ENCODE data around the gene ERBIN.
"Not testable (repeated sequence)": the region's sequence is repeated elsewhere in the genome, so short reads cannot be mapped to it uniquely, and the experiment has no call there.

ERBIN gene, protein sequence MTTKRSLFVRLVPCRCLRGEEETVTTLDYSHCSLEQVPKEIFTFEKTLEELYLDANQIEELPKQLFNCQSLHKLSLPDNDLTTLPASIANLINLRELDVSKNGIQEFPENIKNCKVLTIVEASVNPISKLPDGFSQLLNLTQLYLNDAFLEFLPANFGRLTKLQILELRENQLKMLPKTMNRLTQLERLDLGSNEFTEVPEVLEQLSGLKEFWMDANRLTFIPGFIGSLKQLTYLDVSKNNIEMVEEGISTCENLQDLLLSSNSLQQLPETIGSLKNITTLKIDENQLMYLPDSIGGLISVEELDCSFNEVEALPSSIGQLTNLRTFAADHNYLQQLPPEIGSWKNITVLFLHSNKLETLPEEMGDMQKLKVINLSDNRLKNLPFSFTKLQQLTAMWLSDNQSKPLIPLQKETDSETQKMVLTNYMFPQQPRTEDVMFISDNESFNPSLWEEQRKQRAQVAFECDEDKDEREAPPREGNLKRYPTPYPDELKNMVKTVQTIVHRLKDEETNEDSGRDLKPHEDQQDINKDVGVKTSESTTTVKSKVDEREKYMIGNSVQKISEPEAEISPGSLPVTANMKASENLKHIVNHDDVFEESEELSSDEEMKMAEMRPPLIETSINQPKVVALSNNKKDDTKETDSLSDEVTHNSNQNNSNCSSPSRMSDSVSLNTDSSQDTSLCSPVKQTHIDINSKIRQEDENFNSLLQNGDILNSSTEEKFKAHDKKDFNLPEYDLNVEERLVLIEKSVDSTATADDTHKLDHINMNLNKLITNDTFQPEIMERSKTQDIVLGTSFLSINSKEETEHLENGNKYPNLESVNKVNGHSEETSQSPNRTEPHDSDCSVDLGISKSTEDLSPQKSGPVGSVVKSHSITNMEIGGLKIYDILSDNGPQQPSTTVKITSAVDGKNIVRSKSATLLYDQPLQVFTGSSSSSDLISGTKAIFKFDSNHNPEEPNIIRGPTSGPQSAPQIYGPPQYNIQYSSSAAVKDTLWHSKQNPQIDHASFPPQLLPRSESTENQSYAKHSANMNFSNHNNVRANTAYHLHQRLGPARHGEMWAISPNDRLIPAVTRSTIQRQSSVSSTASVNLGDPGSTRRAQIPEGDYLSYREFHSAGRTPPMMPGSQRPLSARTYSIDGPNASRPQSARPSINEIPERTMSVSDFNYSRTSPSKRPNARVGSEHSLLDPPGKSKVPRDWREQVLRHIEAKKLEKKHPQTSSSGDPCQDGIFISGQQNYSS (N-terminal part only)

DNA sequence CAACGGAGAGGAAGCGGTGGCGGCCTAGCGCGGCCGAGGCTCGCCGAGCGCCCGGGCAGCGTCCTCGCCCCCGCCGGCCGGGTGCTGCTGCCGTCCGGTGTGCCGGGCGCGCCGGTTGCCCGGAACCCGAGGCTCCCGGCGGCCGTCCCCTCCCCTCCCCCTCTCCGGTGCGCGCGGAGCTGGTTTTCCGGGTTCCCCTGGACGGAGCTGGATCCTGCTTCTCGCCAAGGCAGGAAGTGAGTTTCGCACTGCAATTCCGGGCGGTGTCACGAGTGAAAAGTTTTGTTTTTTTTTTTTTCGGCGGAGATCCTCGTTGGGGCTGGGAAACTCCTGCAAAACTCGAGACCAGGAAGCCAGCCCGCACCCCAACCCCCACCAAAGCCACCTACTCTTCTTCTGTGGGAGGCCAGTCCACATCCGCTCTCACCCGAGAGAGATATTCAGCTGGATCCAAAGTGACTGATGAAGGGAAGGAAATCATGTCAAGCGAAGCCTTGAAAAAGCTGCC, at the start of gene ERBIN:
Gene ERBIN, plus strand, starts transcription at position 300 of the 508 bp plus-strand sequence. CDS start 66,144 bp downstream, outside the sequence.
- no peak for DNase-seq

DNA sequence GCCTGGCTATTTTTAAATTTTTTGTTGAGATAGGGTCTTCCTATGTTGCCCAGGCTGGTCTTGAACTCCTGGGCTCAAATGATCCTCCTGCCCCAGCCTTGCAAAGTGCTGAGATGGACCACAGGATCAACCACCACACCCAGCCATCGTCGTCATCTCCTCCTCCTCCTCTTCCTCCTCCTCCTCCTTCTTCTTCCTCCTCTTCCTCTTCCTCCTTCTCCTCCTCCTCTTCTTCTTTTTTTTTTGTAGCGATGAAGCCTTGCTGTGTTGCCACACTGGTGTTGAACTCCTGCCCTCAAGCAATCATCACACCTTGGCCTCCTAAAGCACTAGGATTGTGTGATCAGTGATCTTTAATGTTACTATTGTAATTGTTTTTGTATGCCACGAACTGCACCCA, 49.4 kb upstream of the ERBIN start:
- DNase-seq = no peak

DNA sequence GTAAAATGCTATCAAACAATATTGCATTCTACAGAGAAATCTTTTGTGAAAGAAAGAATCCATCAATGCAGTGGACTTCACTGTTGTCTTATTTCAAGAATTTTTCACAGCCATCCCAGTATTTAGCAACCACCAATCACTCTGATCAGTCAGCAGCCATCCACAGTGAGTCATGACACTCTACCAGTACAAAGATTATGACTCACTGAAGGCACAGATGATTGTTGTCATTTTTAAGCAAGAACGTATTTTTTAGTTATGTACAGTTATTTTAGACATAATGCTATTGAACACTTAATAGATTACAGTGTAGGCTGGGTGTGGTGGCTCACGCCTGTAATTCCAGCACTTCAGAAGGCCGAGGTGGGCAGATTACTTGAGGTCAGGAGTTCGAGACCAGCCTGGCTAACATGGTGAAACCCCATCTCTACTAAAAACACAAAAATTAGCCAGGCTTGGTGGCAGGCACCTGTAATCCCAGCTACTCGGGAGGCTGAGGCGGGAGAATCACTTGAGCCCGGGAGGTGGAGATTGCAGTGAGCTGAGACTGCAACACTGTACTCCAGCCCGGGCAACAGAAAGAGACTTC, 46.6 kb upstream of the ERBIN start:
- not testable (repeated sequence) for DNase-seq

GRCh38 chr5:65880496-65881072, 45.8 kb upstream of the ERBIN start:
- DNase-seq = no peak

GRCh38 chr5:65882278-65882677, 44.1 kb upstream of the ERBIN start:
- no peak for DNase-seq

DNA sequence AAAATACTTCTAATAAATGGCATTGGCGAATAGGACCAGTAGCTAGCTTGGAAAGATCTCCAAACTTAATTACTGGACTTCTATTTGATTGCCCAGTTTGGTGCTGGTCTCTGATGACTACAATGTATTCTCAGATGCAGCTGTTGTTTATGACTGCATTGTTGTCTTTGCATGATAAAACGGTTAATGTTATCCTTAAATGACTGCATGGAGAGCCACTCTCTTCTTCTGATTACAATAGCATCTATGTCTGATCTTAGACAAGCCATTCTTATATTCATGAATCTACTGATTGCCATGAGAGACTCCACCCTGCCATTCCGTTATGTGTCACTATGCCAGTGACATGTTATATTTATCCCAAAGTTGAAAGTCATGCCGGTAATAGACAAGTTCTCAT, 42.9 kb upstream of the ERBIN start:
- no peak for DNase-seq

DNA sequence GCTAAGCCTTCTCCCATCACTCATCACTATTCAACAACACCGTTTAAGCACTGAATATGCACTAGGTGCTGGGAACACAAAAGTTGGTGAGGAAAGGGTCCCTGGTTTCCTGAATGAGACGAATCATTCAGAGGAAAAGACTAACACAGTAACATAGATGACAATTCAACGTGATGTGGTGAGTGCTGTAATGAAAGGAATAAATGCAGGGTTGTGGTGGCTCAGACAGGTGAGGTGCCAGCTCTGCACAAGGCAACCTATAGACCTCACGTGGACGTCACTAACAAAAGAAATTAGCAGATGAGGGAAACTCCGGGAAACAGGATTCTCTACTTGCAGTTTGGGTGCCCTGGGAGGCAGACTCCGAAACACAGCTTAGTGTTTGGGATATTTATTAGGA, 40.0 kb upstream of the ERBIN start:
- no peak for DNase-seq

DNA sequence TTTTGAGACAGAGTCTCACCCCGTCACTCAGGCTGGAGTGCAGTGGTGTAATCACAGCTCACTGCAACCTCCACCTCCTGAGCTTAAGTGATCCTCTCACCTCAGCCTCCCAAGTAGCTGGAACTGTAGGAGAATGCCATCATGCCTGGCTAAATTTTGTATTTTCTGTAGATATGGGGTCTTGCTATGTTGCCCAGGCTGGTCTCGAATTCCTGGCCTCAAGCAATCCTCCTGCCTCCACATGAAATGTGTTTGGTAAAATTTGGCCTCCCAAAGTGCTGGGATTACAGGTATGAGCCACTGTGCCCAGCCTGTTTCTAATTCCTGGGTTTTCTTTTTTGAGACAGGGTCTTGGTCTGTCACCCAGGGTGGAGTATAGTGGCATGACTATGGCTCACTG, 34.4 kb upstream of the ERBIN start:
- not testable (repeated sequence) for DNase-seq

GRCh38 chr5:65892801-65893200, 33.6 kb upstream of the ERBIN start:
- DNase-seq = no peak

DNA sequence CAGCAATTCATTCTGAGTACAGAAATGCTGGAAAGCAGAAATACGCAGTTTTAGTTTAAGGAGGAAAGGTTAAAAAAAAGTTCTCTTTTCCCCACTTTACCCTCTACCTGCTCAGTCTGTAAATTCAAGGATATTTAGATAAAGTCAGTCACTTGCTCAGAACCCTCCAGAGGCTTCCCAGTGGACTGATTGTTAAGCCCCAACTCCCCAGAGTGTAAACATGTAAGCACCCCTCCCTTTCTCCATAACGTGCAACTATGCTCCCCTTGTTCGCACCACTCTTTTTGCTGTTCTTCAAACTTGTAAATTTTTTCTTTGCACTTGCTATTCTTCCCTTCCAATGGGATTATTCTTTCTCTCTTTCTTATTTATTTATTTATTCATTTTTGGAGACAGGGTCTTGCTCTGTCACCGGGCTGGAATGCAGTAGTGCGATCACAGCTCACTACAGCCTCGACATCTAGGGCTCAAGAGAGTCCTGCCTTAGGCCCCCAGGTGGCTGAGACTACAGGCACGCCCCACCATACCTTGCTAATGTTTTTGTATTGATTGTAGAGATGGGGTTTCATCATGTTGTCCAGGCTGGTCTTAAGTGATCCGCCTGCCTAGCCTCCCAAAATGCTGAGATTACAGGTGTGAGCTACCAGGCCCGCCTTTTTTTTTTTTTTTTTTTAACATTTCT, 32.5 kb upstream of the ERBIN start:
- no peak for DNase-seq

DNA sequence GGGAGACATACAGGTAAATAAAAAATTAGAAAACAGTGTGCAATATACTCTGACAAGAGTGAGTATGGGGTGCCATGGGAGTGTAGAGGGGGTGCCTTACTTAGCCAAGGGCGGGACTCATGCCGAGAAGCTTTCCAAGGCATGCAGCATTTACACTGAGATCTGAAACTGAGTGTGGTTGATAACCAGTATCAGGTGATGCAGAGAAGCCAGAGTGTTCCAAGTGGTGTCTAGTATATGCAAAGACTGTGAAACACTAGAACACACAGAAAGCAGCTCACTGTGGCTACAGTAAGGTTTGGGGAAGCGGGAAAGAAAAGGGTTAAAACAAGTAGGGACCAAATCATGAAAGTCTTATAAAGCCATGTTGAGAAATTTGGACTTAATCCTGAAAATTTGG, 30.5 kb upstream of the ERBIN start:
- DNase-seq = no peak

DNA sequence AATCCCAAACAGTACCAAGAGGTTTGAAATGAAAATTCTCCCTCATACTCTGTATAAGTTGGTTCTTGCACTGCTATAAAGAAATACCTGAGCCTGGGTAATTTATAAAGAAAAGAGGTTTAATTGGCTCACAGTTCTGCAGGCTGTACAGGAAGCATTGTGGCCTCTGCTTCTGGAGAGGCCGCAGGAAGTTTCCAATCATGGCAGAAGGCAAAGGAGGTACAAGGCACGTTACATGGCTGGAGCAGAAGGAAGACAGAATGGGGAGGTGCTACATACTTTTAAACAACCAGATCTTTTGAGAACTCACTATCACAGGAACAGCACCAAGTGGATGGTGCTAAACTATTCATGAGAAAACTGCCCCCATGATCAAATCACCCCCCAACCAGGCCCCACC, 25.6 kb upstream of the ERBIN start:
- DNase-seq = no peak

DNA sequence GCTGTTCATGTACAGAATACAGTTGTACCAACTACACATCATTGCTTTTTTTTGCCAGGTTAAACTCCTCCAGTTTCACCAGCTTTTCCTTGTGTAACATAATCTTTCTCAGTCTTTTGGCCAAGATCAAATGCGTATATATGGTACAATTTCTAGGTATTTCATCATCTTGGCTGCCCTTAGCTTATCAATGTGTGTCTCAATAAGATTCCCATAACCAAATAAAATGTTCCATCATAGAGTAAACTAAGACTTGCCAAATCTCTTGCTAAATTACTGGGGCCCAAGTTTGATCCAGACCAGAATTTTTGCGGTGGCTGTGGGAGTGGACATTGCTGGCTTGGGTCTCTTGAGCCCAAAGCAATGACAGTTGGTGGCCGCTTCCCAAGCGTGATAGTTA, 24.3 kb upstream of the ERBIN start:
- DNase-seq = no peak

DNA sequence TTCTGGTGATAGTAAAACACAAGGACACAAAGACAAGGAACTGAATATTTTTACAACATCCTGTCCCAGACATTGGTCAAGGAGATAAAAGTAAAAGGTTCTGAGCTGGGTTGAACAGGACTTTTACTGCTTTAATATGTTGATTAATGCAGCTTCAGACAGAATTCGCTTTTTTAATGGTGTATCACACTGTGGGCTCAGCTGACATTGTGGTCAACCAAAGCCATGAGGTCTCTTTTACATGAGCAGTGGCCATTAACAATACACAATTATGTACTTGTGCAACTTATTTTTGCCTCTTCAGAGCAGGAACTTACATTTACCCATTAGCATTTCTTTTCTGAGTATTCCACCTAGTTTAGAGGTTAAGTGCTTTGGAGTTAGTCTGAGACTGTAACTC, 22.8 kb upstream of the ERBIN start:
- DNase-seq = no peak

DNA sequence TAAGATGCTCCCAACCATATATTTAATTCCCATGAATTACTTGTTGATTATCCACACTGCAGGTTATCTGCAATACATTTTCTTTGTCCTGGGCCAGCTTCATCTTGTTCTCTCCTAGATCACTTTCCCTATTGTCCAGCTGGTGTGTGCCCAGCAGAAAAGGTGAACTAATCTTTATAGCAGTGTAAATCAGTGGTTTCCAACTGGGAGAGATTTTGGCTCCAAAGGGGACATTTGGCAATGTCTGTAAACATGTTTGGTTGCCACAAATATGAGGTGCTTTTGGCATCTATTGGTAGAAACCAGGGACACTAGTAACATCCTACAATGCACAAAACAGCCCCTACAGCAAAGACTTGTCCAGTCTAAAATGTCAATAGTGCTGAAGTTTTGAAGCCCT, 20.1 kb upstream of the ERBIN start:
- no peak for DNase-seq

DNA sequence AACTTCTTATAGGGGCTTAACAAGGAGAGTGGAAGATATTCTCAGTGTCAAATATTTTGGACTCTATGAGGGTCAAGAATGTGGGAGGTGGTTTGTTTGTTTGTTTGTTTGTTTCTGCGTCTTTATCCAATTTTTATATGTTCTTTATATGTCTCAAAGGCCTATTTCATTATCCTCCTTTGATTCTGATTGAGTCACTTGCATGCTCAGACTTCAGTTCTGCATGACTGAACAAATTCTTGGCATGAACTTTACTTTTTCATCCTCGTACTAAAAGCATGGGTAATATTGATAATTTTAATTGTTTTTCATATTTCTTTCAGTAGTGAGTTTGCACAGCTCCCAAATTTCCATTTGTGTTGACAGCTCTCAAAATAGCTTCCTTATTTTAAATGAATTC, 19.2 kb upstream of the ERBIN start:
- DNase-seq = no peak

DNA sequence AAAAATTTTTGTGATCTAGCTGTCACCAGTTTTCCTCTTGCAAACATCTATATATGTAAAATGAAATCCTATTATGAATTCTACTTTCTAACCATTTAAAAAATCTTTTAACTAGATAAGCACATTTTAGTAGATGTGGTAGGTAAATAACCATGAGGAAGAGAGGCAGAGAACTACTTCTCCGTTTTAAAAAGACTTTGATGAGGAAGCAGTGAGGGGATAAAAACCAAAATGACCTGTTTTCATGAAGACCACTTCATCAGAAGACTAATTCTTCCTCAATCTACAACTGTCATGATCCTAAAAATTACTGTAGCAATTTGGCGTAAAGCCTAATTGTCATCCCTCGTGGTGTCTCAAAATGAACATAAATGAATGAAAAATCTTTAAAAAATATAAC, 15.7 kb upstream of the ERBIN start:
- no peak for DNase-seq

- no peak for DNase-seq
These were observed 14.1 kb upstream of the ERBIN start for GRCh38 chr5:65912311-65912710.

- no peak for DNase-seq
These were observed 12.9 kb upstream of the ERBIN start for GRCh38 chr5:65913519-65913918.

GRCh38 chr5:65914641-65915196, 11.7 kb upstream of the ERBIN start:
- DNase-seq = no peak

DNA sequence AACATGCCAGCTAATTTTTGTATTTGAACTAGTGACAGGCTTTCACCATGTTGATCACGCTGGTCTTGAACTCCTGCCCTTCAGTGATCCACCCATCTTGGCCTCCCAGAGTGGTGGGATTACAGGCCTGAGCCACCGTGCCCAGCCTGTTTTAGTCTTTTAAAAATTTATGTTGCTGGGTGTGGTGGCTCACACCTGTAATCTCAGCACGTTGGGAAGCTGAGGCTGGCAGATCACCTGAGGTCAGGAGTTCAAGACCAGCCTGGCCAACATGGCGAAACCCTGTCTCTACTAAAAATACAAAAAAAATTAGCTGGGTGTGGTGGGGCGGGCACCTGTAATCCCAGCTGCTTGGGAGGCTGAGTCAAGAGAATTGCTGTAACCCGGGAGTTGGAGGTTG, 10.7 kb upstream of the ERBIN start:
- not testable (repeated sequence) for DNase-seq

All from NCI-H1105 (cell line).